Parathyroid adenoma (tissue), 2 donors: Measurements from ENCODE around the gene TAOK1.

Experiments
- H2AFZ ChIP-seq: fragments of 300-600 bp; sonication (generic); one replicate; pipeline ENCODE4 v1.7.0; 2017; ENCODE audit warnings: antibody characterized with exemption, mild to moderate bottlenecking
- H3K27ac ChIP-seq: fragments of 300-600 bp; sonication (generic); one replicate; pipeline ENCODE4 v1.7.0; 2017
- H3K27me3 ChIP-seq: fragments of 300-600 bp; sonication (generic); one replicate; pipeline ENCODE4 v1.7.0; 2017; ENCODE audit warnings: low read length; ENCODE audit not compliant: control insufficient read depth, insufficient read depth
- H3K36me3 ChIP-seq: fragments of 300-600 bp; sonication (generic); one replicate; pipeline ENCODE4 v1.7.0; 2017; ENCODE audit warnings: low read length; ENCODE audit not compliant: control insufficient read depth, insufficient read depth
- H3K4me1 ChIP-seq: fragments of 300-600 bp; sonication (generic); one replicate; pipeline ENCODE4 v1.7.0; 2017; ENCODE audit warnings: control low read depth
- H3K4me2 ChIP-seq: fragments of 300-600 bp; sonication (generic); one replicate; pipeline ENCODE4 v1.7.0; 2017; ENCODE audit warnings: low read length
- H3K4me3 ChIP-seq: fragments of 300-600 bp; sonication (generic); one replicate; pipeline ENCODE4 v1.7.0; 2017; ENCODE audit warnings: low read depth, low read length
- H3K79me2 ChIP-seq: fragments of 300-600 bp; sonication (generic); one replicate; pipeline ENCODE4 v1.7.0; 2017; ENCODE audit warnings: control low read depth
- H3K9ac ChIP-seq: fragments of 300-600 bp; sonication (generic); one replicate; pipeline ENCODE4 v1.7.0; 2017; ENCODE audit warnings: mild to moderate bottlenecking
- H3K9me3 ChIP-seq: fragments of 300-600 bp; sonication (generic); one replicate; pipeline ENCODE4 v1.7.0; 2017; ENCODE audit warnings: low read length; ENCODE audit not compliant: control insufficient read depth
- CTCF ChIP-seq: fragments of 300-600 bp; sonication (generic); IDR thresholded peaks from one replicate; pipeline ENCODE4 v1.7.0; 2017; ENCODE audit warnings: antibody characterized with exemption, mild to moderate bottlenecking
- donor health status: primary hyperparathyroidism.

TAOK1 gene

GRCh38 chr17:29573558-29573869 lies 183.4 kb downstream of the TAOK1 start:
- Histone ChIP-seq H3K4me1 (peaks cover 8% of the 10 kb centered on the region), H3K27ac (no peak overlapping the region), H2AFZ (no peak overlapping the region), H3K36me3 (no peaks in the 10 kb centered on the region), H3K9ac (no peak overlapping the region), H3K4me2 (no peak overlapping the region), H3K79me2 (no peaks in the 10 kb centered on the region), H3K9me3 (no peaks in the 10 kb centered on the region), H3K27me3 (no peaks in the 10 kb centered on the region), H3K4me3 (no peak overlapping the region)
- TF ChIP-seq CTCF, result no peak

- Histone ChIP-seq H3K79me2 (no peaks in the 10 kb centered on the region), H2AFZ (no peak overlapping the region), H3K4me2 (no peak overlapping the region), H3K9ac (no peak overlapping the region), H3K27me3 (no peaks in the 10 kb centered on the region), H3K9me3 (no peaks in the 10 kb centered on the region), H3K4me1 (peaks cover 3% of the 10 kb centered on the region), H3K27ac (no peak overlapping the region), H3K36me3 (no peaks in the 10 kb centered on the region), H3K4me3 (no peak overlapping the region)
- no peak for TF ChIP-seq CTCF
Observed at GRCh38 chr17:29573871-29574731, 183.9 kb downstream of the TAOK1 start.

- Histone ChIP-seq H3K79me2 (peaks cover 4% of the 10 kb centered on the region), H3K4me1 (no peaks in the 10 kb centered on the region), H3K9ac (no peak overlapping the region), H3K36me3 (no peaks in the 10 kb centered on the region), H2AFZ (no peak overlapping the region), H3K27ac (no peak overlapping the region), H3K4me3 (no peak overlapping the region), H3K4me2 (no peak overlapping the region), H3K27me3 (no peaks in the 10 kb centered on the region), H3K9me3 (no peaks in the 10 kb centered on the region)
- TF ChIP-seq CTCF, result no peak
Observed at GRCh38 chr17:29574732-29575510, 184.8 kb downstream of the TAOK1 start.

GRCh38 chr17:29575511-29576213 lies 185.5 kb downstream of the TAOK1 start:
- H3K27me3 ChIP-seq, result no peaks in the 10 kb centered on the region
- no peak overlapping the region for H3K4me3 ChIP-seq
- TF ChIP-seq CTCF, result no peak
- H3K4me1 ChIP-seq, result no peaks in the 10 kb centered on the region
- no peak overlapping the region for H3K27ac ChIP-seq
- no peaks in the 10 kb centered on the region for H3K36me3 ChIP-seq
- peaks cover 7% of the 10 kb centered on the region for H3K79me2 ChIP-seq
- H2AFZ ChIP-seq, result no peak overlapping the region
- H3K9me3 ChIP-seq, result no peaks in the 10 kb centered on the region
- no peak overlapping the region for H3K4me2 ChIP-seq
- H3K9ac ChIP-seq, result no peak overlapping the region
